Transverse colon (tissue), 4 donors: ENCODE data around the gene DPF3.

Experiments
- EP300 ChIP-seq: sonication (generic); formaldehyde crosslinking; IDR thresholded peaks from one replicate; pipeline ENCODE4 v1.6.1; 2017; ENCODE audit warnings: antibody characterized with exemption, low read depth
- POLR2A ChIP-seq: fragments of 450-650 bp; IDR thresholded peaks from one replicate; pipeline ENCODE4 v1.6.1; 2016; ENCODE audit warnings: antibody characterized with exemption, mild to moderate bottlenecking, moderate library complexity
- POLR2AphosphoS5 ChIP-seq, 3 donors: sonication (generic); formaldehyde crosslinking; IDR thresholded peaks; one replicate each; pipeline ENCODE4 v1.6.1; 2016; ENCODE audit warnings: antibody characterized with exemption in 3 of 3
- TF ChIP-seq, protein P1 (sequence below), 5 experiments: fragments of 200-600 bp in 3 of 5; fragments of 450-650 bp in 2 of 5; sonication (generic) in 3 of 5; IDR thresholded peaks; 1 replicate in 2 of 5; 2 replicates in 3 of 5; pipeline ENCODE4 v1.5.1; 2016 to 2017; ENCODE audit warnings: antibody characterized with exemption in 5 of 5, inconsistent platforms in 3 of 5, mild to moderate bottlenecking in 2 of 5, moderate library complexity in 1 of 5

DNA sequence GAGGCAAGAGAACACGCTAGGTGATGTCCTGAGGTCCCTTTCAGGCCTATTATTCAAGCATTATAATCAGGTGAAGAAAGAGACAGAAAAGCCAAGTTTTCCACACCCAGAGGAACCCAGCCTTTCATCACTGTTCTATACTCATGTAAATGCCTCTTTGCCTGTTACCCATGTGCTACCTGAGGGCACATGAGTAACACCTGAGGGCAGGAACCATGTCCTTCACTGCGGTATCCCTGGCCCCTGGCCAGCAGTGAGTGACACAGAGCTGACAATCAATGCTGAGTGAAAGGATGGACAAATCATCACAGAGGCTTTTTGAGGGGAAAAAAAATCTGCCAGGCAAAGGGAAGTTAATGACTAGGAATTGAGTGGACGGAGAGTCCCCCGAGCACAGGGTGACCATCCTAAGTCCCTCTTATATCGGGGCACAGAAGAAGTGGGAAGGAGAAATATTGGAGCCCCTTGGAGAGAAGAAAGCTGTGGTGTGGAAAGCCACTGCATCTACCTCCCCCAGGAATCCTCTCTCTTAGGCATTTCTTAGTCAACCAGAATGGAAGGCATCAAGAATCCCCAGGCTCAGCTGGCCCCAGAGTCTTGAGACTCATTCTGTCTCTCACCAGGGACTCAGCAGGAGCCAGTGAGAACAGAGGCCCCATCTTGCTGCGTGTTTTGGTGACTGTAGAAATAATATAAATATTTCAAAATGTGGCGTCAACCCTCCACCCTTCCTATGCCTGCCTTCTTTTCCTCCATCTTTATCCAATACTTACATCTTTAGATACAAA is 212.9 kb downstream of the DPF3 start:
- TF ChIP-seq, protein P1, sequence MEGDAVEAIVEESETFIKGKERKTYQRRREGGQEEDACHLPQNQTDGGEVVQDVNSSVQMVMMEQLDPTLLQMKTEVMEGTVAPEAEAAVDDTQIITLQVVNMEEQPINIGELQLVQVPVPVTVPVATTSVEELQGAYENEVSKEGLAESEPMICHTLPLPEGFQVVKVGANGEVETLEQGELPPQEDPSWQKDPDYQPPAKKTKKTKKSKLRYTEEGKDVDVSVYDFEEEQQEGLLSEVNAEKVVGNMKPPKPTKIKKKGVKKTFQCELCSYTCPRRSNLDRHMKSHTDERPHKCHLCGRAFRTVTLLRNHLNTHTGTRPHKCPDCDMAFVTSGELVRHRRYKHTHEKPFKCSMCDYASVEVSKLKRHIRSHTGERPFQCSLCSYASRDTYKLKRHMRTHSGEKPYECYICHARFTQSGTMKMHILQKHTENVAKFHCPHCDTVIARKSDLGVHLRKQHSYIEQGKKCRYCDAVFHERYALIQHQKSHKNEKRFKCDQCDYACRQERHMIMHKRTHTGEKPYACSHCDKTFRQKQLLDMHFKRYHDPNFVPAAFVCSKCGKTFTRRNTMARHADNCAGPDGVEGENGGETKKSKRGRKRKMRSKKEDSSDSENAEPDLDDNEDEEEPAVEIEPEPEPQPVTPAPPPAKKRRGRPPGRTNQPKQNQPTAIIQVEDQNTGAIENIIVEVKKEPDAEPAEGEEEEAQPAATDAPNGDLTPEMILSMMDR (IDR thresholded peaks at IDR 0.05) = no peak
- no peak for TF ChIP-seq POLR2A
- no peak for TF ChIP-seq POLR2AphosphoS5 (IDR thresholded peaks at IDR 0.05)
- no peak for TF ChIP-seq EP300
